HepG2 (cell line): ENCODE measurements around the gene PLEKHG4B. TPM values are rescaled to one million over a fixed set of nuclear protein-coding genes. Genes with fewer than 3 reads are reported as not detected.

Experiments used
- ATAC-seq: fragments of 200-7000 bp; cut with Tn5 transposase; 3 replicates; pipeline ENCODE4 v1.9.1; 2020; ENCODE audit warnings: mild to moderate bottlenecking, moderate library complexity
- BruUV-seq: library from RNA; stranded (reverse); fragments of 400-500 nt; replicated peaks from 2 replicates; lab custom pipeline; 2021; lab: Mats Ljungman, UMichigan
- CTCF ChIA-PET: fragments of 300-600 bp; formaldehyde crosslinking; extraction: SDS; loops from one replicate; lab custom pipeline; 2021; ENCODE audit warnings: low total read pairs, inconsistent platforms, low intra/inter-chr PET ratio; lab: Yijun Ruan, JAX
- POLR2A ChIA-PET: fragments of 350-600 bp; sonication (Branson Sonifier 250); formaldehyde crosslinking; loops from one replicate; lab custom pipeline; 2020; ENCODE audit warnings: antibody characterized with exemption, inconsistent platforms; lab: Yijun Ruan, JAX
- DNase-seq: peaks from one replicate; pipeline ENCODE4 v3.0.0-alpha.2; 2015; ENCODE audit warnings: low spot score
- FAIRE-seq: peaks from 3 replicates; lab custom pipeline; 2011; peaks lifted over from hg19 to GRCh38; lab: Jason Lieb, UNC
- H2AFZ ChIP-seq: one replicate; pipeline ENCODE4 v1.6.1; 2011; ENCODE audit warnings: low read length, inconsistent platforms
- H3K27ac ChIP-seq: fragments of 300-600 bp; 3 replicates; pipeline ENCODE4 v1.8.0; 2011; ENCODE audit warnings: mixed run types, mild to moderate bottlenecking, mixed read lengths, low read length, inconsistent platforms; ENCODE audit not compliant: insufficient read depth; ENCODE audit errors: extremely low read length
- H3K27me3 ChIP-seq, 2 experiments: fragments of 200-600 bp in 1 of 2; 2 replicates in 1 of 2; 3 replicates in 1 of 2; pipeline versions ENCODE4 v1.6.0 to v1.8.0; 2011; ENCODE audit warnings: low read length in 2 of 2, mild to moderate bottlenecking in 2 of 2, moderate library complexity in 2 of 2, inconsistent platforms in 1 of 2; ENCODE audit not compliant: insufficient read depth in 2 of 2, control insufficient read depth in 1 of 2
- H3K36me3 ChIP-seq, 2 experiments: fragments of 200-600 bp in 1 of 2; replicated peaks in 1 of 2; 2 replicates in 1 of 2; 3 replicates in 1 of 2; pipeline versions ENCODE4 v1.5.1 to v1.8.0; 2011; ENCODE audit warnings: low read length in 2 of 2, inconsistent platforms in 1 of 2; ENCODE audit not compliant: insufficient read depth in 2 of 2, control insufficient read depth in 1 of 2
- H3K4me1 ChIP-seq: 2 replicates; pipeline ENCODE4 v1.5.1; 2012; ENCODE audit warnings: low read length, inconsistent platforms; ENCODE audit not compliant: insufficient read depth
- H3K4me2 ChIP-seq: 2 replicates; pipeline ENCODE4 v1.6.0; 2011; ENCODE audit warnings: low read depth, low read length, inconsistent platforms
- H3K4me3 ChIP-seq, 3 experiments: fragments of 200-600 bp in 1 of 3; sonication (generic), shearing (Covaris generic) in 1 of 3; replicated peaks in 1 of 3; 2 replicates each; pipeline ENCODE4 v1.5.1; 2011 to 2016; ENCODE audit warnings: low read length in 3 of 3, inconsistent platforms in 2 of 3, low read depth in 2 of 3, mild to moderate bottlenecking in 2 of 3, control low read depth in 1 of 3, mixed read lengths in 1 of 3; ENCODE audit not compliant: insufficient read depth in 1 of 3
- H3K79me2 ChIP-seq: one replicate; pipeline ENCODE4 v1.6.1; 2011; ENCODE audit warnings: low read length, inconsistent platforms; ENCODE audit not compliant: insufficient read depth
- H3K9ac ChIP-seq: 2 replicates; pipeline ENCODE4 v1.6.0; 2011; ENCODE audit warnings: mild to moderate bottlenecking, low read depth, low read length, inconsistent platforms; ENCODE audit not compliant: insufficient read depth
- H3K9me3 ChIP-seq: 2 replicates; pipeline ENCODE4 v1.5.1; 2012; ENCODE audit warnings: mild to moderate bottlenecking, low read length
- H4K20me1 ChIP-seq: 2 replicates; pipeline ENCODE4 v1.6.0; 2011; ENCODE audit warnings: inconsistent platforms, mild to moderate bottlenecking, low read length, moderate library complexity; ENCODE audit not compliant: insufficient read depth
- CCDC6 ChIP-seq: sonication (generic); formaldehyde crosslinking; IDR thresholded peaks from 2 replicates; pipeline ENCODE4 v1.8.1; 2022; ENCODE audit warnings: mild to moderate bottlenecking, missing genetic modification reagents, moderate library complexity
- KAT2B ChIP-seq: fragments of 150-350 bp; IDR thresholded peaks from 2 replicates; pipeline ENCODE4 v1.6.1; 2014; ENCODE audit warnings: low read depth, low read length, borderline replicate concordance
- KDM2A ChIP-seq: sonication (generic); formaldehyde crosslinking; IDR thresholded peaks from 2 replicates; pipeline ENCODE4 v1.4.0; 2020; ENCODE audit warnings: low read depth, missing genetic modification reagents, borderline replicate concordance
- NR2F6 ChIP-seq, 2 experiments: IDR thresholded peaks; 2 replicates each; pipeline ENCODE4 v1.6.1; 2016; ENCODE audit warnings: antibody characterized with exemption in 1 of 2, mild to moderate bottlenecking in 1 of 2
- PAF1 ChIP-seq: IDR thresholded peaks from 2 replicates; pipeline ENCODE4 v1.6.1; 2016; ENCODE audit warnings: missing genetic modification reagents, missing compliant biosample characterization
- SAFB2 ChIP-seq: sonication (generic); formaldehyde crosslinking; IDR thresholded peaks from 2 replicates; pipeline ENCODE4 v1.5.1; 2020; ENCODE audit warnings: missing genetic modification reagents, low read depth, mild to moderate bottlenecking, borderline replicate concordance
- XBP1 ChIP-seq: sonication (generic); formaldehyde crosslinking; IDR thresholded peaks from 2 replicates; pipeline ENCODE4 v1.5.0; 2020; ENCODE audit warnings: missing genetic modification reagents
- ZFP1 ChIP-seq: IDR thresholded peaks from 2 replicates; pipeline ENCODE4 v1.6.1; 2016
- ZNF234 ChIP-seq: sonication (generic); formaldehyde crosslinking; conservative IDR thresholded peaks from 2 replicates; pipeline ENCODE4 v1.5.1; 2020; ENCODE audit warnings: mild to moderate bottlenecking, missing genetic modification reagents
- ZNF460 ChIP-seq: sonication (generic); formaldehyde crosslinking; IDR thresholded peaks from 2 replicates; pipeline ENCODE4 v1.5.1; 2020; ENCODE audit warnings: missing genetic modification reagents, mild to moderate bottlenecking, borderline replicate concordance
- WGBS: methylation state at CpG from one replicate; pipeline ENCODE4 v1.1.6; 2017; ENCODE audit warnings: low lambda C conversion rate; 5-methylcytosine and 5-hydroxymethylcytosine counted together
- in situ Hi-C: cut with HindIII; loops from 2 replicates; pipeline ENCODE4 v1.10.0; 2017; ENCODE audit warnings: low pct_unique_long_range_greater_than_20kb; ENCODE audit not compliant: extremely low pct_ligation_motif_present
- intact Hi-C: fragments of 100-400 bp; cut with micrococcal nuclease; formaldehyde crosslinking; loops from one replicate; pipeline ENCODE4 v1.10.0; 2022; ENCODE audit not compliant: unreplicated experiment
- polyA plus RNA-seq, 8 experiments: library from polyadenylated mRNA; depleted of rRNA in 3 of 8; stranded (reverse) in 7 of 8; unstranded in 1 of 8; fragments of >200 nt; fragmentation: Illumina TruSeq in 4 of 8; extraction: Trizol in 4 of 8; gene quantifications; 2 replicates each; pipeline versions ENCODE4 v1.2.1 to v1.2.3, GENCODE V29; 2011 to 2016; ENCODE audit warnings: low read depth in 4 of 8, missing spikeins in 1 of 8, mixed read lengths in 1 of 8; ENCODE audit not compliant: insufficient read depth in 1 of 8
- total RNA-seq, 5 experiments: library from RNA; depleted of rRNA; stranded (reverse); fragments of >200 nt; fragmentation: Illumina TruSeq; extraction: Trizol; gene quantifications; 2 replicates each; pipeline ENCODE4 v1.2.3, GENCODE V29; 2016; ENCODE audit warnings: low read depth in 1 of 5
- TF ChIP-seq, protein P1 (sequence below): IDR thresholded peaks from 2 replicates; pipeline ENCODE4 v1.6.1; 2012; ENCODE audit warnings: low read depth, low read length, improper control_type of control experiment
- TF ChIP-seq, protein P2 (sequence below): sonication (generic); formaldehyde crosslinking; IDR thresholded peaks from 2 replicates; pipeline ENCODE4 v1.4.0; 2020; ENCODE audit warnings: missing genetic modification reagents
- TF ChIP-seq, protein P3 (sequence below): IDR thresholded peaks from 2 replicates; pipeline ENCODE4 v1.6.1; 2016; ENCODE audit warnings: missing compliant biosample characterization, missing genetic modification reagents, borderline replicate concordance

The PLEKHG4B gene
- total and polyA plus RNA-seq, 2 of the 13 experiments (the other 11 are each of a cell fraction or from before 2014, with no cell fraction given): 0.09 TPM; not detected in 1

DNA sequence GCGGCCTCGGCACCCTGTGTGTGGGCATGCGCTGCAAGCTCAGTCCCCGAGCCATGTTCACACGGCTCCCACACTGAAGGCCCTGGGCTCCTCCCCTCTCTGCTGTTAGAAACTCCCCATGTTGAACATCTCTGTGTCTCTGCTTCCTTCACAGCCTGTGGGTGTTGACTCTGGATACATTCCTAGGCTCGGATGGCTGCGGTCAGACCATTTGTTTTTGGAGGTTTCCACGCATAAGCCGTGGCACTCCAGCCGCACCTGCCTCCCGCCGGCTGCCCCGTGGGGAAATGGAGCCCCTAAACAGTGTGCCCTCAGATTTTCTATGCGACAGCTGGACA is 68.2 kb downstream of the PLEKHG4B start:
- Histone ChIP-seq H3K27me3 (peaks cover 13 to 64% of the 10 kb centered on the region in 2 experiments), H2AFZ (no peak overlapping the region), H3K4me3 (no peak overlapping the region), H3K79me2 (no peaks in the 10 kb centered on the region), H4K20me1 (no peaks in the 10 kb centered on the region), H3K9ac (no peak overlapping the region)
- no TSS peak for BruUV-seq
- DNase-seq: no peak
- intact Hi-C loops: no loop called here
- CTCF ChIA-PET: no interaction called here
- TF ChIP-seq, protein P1, sequence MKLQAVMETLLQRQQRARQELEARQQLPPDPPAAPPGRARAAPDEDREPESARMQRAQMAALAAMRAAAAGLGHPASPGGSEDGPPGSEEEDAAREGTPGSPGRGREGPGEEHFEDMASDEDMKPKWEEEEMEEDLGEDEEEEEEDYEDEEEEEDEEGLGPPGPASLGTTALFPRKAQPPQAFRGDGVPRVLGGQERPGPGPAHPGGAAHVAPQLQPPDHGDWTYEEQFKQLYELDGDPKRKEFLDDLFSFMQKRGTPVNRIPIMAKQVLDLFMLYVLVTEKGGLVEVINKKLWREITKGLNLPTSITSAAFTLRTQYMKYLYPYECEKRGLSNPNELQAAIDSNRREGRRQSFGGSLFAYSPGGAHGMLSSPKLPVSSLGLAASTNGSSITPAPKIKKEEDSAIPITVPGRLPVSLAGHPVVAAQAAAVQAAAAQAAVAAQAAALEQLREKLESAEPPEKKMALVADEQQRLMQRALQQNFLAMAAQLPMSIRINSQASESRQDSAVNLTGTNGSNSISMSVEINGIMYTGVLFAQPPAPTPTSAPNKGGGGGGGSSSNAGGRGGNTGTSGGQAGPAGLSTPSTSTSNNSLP: no peak
- TF ChIP-seq ZNF234 (CRISPR knock-in tag) (no peak), KDM2A (CRISPR knock-in tag) (no peak), XBP1 (no peak), CCDC6 (CRISPR knock-in tag) (no peak), NR2F6 (IDR thresholded peaks at IDR 0.05) (no peak), NR2F6 (CRISPR knock-in tag; IDR thresholded peaks at IDR 0.05) (no peak), SAFB2 (CRISPR knock-in tag) (no peak), PAF1 (CRISPR knock-in tag) (no peak), ZNF460 (CRISPR knock-in tag) (no peak), KAT2B (no peak), ZFP1 (CRISPR knock-in tag) (no peak)
- TF ChIP-seq, protein P2, sequence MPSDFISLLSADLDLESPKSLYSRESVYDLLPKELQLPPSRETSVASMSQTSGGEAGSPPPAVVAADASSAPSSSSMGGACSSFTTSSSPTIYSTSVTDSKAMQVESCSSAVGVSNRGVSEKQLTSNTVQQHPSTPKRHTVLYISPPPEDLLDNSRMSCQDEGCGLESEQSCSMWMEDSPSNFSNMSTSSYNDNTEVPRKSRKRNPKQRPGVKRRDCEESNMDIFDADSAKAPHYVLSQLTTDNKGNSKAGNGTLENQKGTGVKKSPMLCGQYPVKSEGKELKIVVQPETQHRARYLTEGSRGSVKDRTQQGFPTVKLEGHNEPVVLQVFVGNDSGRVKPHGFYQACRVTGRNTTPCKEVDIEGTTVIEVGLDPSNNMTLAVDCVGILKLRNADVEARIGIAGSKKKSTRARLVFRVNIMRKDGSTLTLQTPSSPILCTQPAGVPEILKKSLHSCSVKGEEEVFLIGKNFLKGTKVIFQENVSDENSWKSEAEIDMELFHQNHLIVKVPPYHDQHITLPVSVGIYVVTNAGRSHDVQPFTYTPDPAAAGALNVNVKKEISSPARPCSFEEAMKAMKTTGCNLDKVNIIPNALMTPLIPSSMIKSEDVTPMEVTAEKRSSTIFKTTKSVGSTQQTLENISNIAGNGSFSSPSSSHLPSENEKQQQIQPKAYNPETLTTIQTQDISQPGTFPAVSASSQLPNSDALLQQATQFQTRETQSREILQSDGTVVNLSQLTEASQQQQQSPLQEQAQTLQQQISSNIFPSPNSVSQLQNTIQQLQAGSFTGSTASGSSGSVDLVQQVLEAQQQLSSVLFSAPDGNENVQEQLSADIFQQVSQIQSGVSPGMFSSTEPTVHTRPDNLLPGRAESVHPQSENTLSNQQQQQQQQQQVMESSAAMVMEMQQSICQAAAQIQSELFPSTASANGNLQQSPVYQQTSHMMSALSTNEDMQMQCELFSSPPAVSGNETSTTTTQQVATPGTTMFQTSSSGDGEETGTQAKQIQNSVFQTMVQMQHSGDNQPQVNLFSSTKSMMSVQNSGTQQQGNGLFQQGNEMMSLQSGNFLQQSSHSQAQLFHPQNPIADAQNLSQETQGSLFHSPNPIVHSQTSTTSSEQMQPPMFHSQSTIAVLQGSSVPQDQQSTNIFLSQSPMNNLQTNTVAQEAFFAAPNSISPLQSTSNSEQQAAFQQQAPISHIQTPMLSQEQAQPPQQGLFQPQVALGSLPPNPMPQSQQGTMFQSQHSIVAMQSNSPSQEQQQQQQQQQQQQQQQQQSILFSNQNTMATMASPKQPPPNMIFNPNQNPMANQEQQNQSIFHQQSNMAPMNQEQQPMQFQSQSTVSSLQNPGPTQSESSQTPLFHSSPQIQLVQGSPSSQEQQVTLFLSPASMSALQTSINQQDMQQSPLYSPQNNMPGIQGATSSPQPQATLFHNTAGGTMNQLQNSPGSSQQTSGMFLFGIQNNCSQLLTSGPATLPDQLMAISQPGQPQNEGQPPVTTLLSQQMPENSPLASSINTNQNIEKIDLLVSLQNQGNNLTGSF (CRISPR knock-in tag): no peak
- TF ChIP-seq, protein P3, sequence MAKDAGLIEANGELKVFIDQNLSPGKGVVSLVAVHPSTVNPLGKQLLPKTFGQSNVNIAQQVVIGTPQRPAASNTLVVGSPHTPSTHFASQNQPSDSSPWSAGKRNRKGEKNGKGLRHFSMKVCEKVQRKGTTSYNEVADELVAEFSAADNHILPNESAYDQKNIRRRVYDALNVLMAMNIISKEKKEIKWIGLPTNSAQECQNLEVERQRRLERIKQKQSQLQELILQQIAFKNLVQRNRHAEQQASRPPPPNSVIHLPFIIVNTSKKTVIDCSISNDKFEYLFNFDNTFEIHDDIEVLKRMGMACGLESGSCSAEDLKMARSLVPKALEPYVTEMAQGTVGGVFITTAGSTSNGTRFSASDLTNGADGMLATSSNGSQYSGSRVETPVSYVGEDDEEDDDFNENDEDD (CRISPR knock-in tag): no peak
- TF ChIP-seq, all 625 proteins: peak for 0
- no peak for FAIRE-seq
- Histone ChIP-seq H3K9me3 (no peaks in the 10 kb centered on the region), H3K27ac (no peak overlapping the region), H3K4me1 (no peaks in the 10 kb centered on the region), H3K4me2 (no peak overlapping the region), H3K36me3 (no peaks in the 10 kb centered on the region)
- ATAC-seq: no peak
- 34% methylated on average over 13 of the region's 14 CpGs for WGBS
- POLR2A ChIA-PET: no interaction called here
- in situ Hi-C loops: no loop called here
